GM12872 (cell line): ENCODE results near the gene KRTAP5-10.
"Not testable (repeated sequence)": the region's sequence is repeated elsewhere in the genome, so short reads cannot be mapped to it uniquely, and the experiment has no call there.

ENCODE experiments used
- TF ChIP-seq, protein P1 (sequence below): IDR thresholded peaks from 3 replicates; pipeline ENCODE4 v1.5.1; 2011; ENCODE audit warnings: low read depth, mild to moderate bottlenecking, low read length, moderate library complexity; ENCODE audit not compliant: insufficient read depth

The KRTAP5-10 gene

GRCh38 chr11:71527576-71528210 lies 37.7 kb upstream of the KRTAP5-10 start:
- TF ChIP-seq, protein P1, sequence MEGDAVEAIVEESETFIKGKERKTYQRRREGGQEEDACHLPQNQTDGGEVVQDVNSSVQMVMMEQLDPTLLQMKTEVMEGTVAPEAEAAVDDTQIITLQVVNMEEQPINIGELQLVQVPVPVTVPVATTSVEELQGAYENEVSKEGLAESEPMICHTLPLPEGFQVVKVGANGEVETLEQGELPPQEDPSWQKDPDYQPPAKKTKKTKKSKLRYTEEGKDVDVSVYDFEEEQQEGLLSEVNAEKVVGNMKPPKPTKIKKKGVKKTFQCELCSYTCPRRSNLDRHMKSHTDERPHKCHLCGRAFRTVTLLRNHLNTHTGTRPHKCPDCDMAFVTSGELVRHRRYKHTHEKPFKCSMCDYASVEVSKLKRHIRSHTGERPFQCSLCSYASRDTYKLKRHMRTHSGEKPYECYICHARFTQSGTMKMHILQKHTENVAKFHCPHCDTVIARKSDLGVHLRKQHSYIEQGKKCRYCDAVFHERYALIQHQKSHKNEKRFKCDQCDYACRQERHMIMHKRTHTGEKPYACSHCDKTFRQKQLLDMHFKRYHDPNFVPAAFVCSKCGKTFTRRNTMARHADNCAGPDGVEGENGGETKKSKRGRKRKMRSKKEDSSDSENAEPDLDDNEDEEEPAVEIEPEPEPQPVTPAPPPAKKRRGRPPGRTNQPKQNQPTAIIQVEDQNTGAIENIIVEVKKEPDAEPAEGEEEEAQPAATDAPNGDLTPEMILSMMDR = no peak

DNA sequence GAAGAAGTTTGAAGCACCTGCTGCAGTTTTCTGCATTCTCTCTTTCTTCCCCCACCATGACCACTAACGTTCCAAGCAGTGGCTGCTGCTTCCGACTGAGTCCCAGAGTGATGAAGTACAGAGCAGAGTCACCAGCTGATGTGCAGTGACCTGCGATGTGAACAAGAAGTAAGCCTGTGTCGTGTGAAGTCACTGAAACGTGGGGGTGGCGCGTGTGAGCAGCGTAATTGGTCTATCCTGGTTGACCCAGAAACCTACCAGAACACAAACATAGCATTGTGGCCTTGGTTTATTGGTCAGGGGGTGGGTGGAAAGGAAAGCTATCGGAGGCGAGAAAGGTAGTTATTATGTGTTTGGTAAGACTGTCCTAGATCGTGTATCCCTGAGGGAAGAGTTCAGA lies 34.8 kb upstream of the KRTAP5-10 start:
- TF ChIP-seq, protein P1 = no peak

DNA sequence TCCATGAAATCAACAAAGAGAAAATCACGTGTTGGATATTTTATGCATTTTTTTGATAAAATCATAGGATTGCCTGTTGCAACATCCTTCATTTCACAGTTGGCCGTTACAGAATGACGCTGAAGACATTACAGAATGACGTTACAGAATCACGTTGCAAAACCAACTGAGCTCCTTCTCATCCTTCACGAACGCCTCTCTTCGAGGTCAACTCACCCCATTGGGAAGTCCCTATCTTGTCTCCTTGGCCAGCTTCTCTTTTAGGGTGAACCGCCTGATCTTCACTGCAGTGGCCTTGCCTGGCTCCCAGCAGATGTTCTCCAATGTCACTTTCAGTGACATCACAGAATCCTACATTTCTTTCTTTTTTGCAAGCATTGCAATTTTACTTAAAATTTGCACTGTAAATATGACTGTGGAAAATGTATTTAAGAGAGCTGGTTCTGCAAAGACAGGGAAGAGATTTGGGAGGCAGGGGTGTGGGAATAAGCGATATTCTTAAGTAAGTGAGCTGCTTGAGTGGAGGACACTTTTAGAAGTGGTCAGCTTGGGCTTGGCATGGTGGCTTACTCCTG lies 33.2 kb upstream of the KRTAP5-10 start:
- TF ChIP-seq, protein P1 = no peak

DNA sequence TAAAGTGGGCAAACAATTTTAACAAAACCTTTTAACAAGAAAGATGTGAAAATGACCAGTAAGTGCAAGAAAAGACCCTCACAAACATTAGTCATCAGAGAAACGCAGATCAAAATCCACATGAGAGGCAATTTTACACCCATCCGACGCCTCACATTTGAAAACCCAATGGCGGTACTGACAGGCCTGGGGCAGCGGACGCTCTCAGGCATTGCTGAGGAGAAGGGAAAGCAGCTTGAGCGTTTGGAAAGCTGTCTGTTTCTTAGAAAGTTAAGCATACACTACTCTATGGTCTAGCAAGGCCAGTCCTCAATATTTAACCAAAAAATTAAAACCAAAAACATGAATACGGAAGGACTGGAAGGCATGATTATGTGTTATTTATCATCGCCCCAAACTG lies 29.5 kb upstream of the KRTAP5-10 start:
- TF ChIP-seq, protein P1 = no peak

- TF ChIP-seq, protein P1 = no peak
These were observed 27.8 kb upstream of the KRTAP5-10 start for GRCh38 chr11:71537537-71537936.

GRCh38 chr11:71537977-71538665 lies 27.2 kb upstream of the KRTAP5-10 start, which contains the start of gene KRTAP5-8:
TSS of gene KRTAP5-8 (plus strand) at chr11:71538025. CDS start at chr11:71538056, 31 bp downstream.
- TF ChIP-seq, protein P1 = not testable (repeated sequence)

DNA sequence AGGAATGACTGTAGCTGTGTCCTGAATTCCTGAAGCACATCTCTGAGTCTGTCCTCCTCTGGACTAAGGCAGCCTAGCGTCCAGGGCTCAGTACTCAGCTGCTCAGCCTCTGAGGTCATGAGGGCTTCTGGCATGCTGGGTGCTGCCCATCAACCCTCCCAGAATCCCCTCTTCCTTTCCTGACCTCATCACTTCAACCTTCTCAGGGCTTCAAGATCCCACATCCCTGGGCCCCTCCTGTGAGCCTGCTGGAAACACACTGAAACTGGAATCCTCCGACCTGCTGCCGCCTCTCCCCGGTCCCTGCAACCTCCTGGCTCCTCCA lies 26.7 kb upstream of the KRTAP5-10 start:
- TF ChIP-seq, protein P1 = no peak
